Measurements from ENCODE around the gene CEACAM20.
A peak's percentile ranks its signal among the peaks of the same experiment; 100 is the strongest.
"Not testable (repeated sequence)": the region's sequence is repeated elsewhere in the genome, so short reads cannot be mapped to it uniquely, and the experiment has no call there.

The CEACAM20 gene

GRCh38 chr19:44529536-44529935, at the start of gene CEACAM20:
Gene CEACAM20 (minus strand): TSS chr19:44529675. CDS start chr19:44529509, 166 bp downstream.
- peak; percentile 15 for DNase-seq

GRCh38 chr19:44577566-44577874, 48.0 kb upstream of the CEACAM20 start:
- DNase-seq: no peak

- peak; percentile 71 for DNase-seq
These were observed 47.5 kb upstream of the CEACAM20 start for GRCh38 chr19:44576843-44577565.

- no peak for DNase-seq
These were observed 45.7 kb upstream of the CEACAM20 start for GRCh38 chr19:44575116-44575700.

GRCh38 chr19:44574186-44574950, 44.9 kb upstream of the CEACAM20 start:
- no peak for DNase-seq

GRCh38 chr19:44573627-44574026, 44.2 kb upstream of the CEACAM20 start:
- DNase-seq: no peak

- no peak for DNase-seq
These were observed 43.7 kb upstream of the CEACAM20 start for GRCh38 chr19:44573183-44573582.

- no peak for DNase-seq
These were observed 43.1 kb upstream of the CEACAM20 start for GRCh38 chr19:44572581-44572900.

GRCh38 chr19:44571830-44572580, 42.5 kb upstream of the CEACAM20 start:
- DNase-seq: no peak

GRCh38 chr19:44570984-44571684, 41.7 kb upstream of the CEACAM20 start:
- peak; percentile 74 for DNase-seq

- no peak for DNase-seq
These were observed 41.1 kb upstream of the CEACAM20 start for GRCh38 chr19:44570603-44570983.

- DNase-seq: no peak
These were observed 38.3 kb upstream of the CEACAM20 start for GRCh38 chr19:44567745-44568144.

GRCh38 chr19:44566984-44567383, 37.5 kb upstream of the CEACAM20 start:
- DNase-seq: no peak

GRCh38 chr19:44563086-44563655, 33.7 kb upstream of the CEACAM20 start:
- DNase-seq: not testable (repeated sequence)

GRCh38 chr19:44557933-44558332, 28.5 kb upstream of the CEACAM20 start:
- peak; percentile 70 for DNase-seq

- no peak for DNase-seq
These were observed 25.3 kb upstream of the CEACAM20 start for GRCh38 chr19:44554641-44555246.

- no peak for DNase-seq
These were observed 24.1 kb upstream of the CEACAM20 start for GRCh38 chr19:44553478-44554171.

GRCh38 chr19:44552324-44552723, 22.8 kb upstream of the CEACAM20 start:
- peak; percentile 45 for DNase-seq

- DNase-seq: no peak
These were observed 22.4 kb upstream of the CEACAM20 start for GRCh38 chr19:44551850-44552249.

GRCh38 chr19:44550976-44551375, 21.5 kb upstream of the CEACAM20 start:
- DNase-seq: not testable (repeated sequence)

GRCh38 chr19:44549507-44549906, 20.0 kb upstream of the CEACAM20 start:
- no peak for DNase-seq

All from NCI-H146 (cell line).